Effector memory CD8-positive, alpha-beta T cell (primary cell): ENCODE measurements around the gene LUZP2.

Experiments
- ATAC-seq: fragments of 150-1000 bp; cut with Tn5 transposase; replicated peaks from 2 replicates; pipeline ENCODE4 v1.10.0; 2021; ENCODE audit warnings: mild to moderate bottlenecking, moderate library complexity
- DNase-seq, 3 experiments: peaks; one replicate each; pipeline ENCODE4 v3.0.0; 2021
- H3K27ac Mint-ChIP-seq, 2 donors: one replicate each; pipeline ENCODE4 v1.8.0; 2022; ENCODE audit warnings: mild to moderate bottlenecking in 2 of 2, mixed read lengths in 2 of 2, moderate library complexity in 2 of 2
- H3K27me3 Mint-ChIP-seq, 2 donors: one replicate each; pipeline ENCODE4 v1.8.0; 2022; ENCODE audit warnings: mixed read lengths in 2 of 2
- H3K36me3 Mint-ChIP-seq: one replicate; pipeline ENCODE4 v1.8.0; 2022; ENCODE audit warnings: mild to moderate bottlenecking, moderate library complexity, mixed read lengths; ENCODE audit not compliant: insufficient read depth
- H3K4me1 Mint-ChIP-seq, 2 donors: one replicate each; pipeline ENCODE4 v1.8.0; 2022; ENCODE audit warnings: low read depth in 2 of 2, mixed read lengths in 2 of 2
- H3K4me3 Mint-ChIP-seq, 2 donors: one replicate each; pipeline ENCODE4 v1.8.0; 2022; ENCODE audit warnings: mild to moderate bottlenecking in 2 of 2, mixed read lengths in 2 of 2, moderate library complexity in 2 of 2
- H3K9me3 Mint-ChIP-seq, 2 donors: one replicate each; pipeline ENCODE4 v1.8.0; 2022; ENCODE audit warnings: mixed read lengths in 2 of 2

LUZP2 gene

GRCh38 chr11:25037431-25037830, 540.6 kb downstream of the LUZP2 start:
- Mint-ChIP-seq H3K9me3 (peaks cover 11 to 22% of the 10 kb centered on the region in 2 donors), H3K27ac (no peak overlapping the region), H3K4me1 (no peaks in the 10 kb centered on the region), H3K36me3 (no peaks in the 10 kb centered on the region), H3K27me3 (no peaks in the 10 kb centered on the region), H3K4me3 (no peak overlapping the region)
- no peak for DNase-seq
- ATAC-seq: no peak

- Mint-ChIP-seq H3K4me1 (no peaks in the 10 kb centered on the region), H3K27ac (no peak overlapping the region), H3K9me3 (peaks cover 12 to 22% of the 10 kb centered on the region in 2 donors), H3K27me3 (no peaks in the 10 kb centered on the region), H3K36me3 (no peaks in the 10 kb centered on the region), H3K4me3 (no peak overlapping the region)
- ATAC-seq (no peak), DNase-seq (no peak)
These were observed 541.3 kb downstream of the LUZP2 start for GRCh38 chr11:25038131-25038530.

GRCh38 chr11:25039165-25039564, 542.3 kb downstream of the LUZP2 start:
- H3K27me3 Mint-ChIP-seq: no peaks in the 10 kb centered on the region
- peaks cover 11 to 17% of the 10 kb centered on the region in 2 donors for H3K9me3 Mint-ChIP-seq
- no peaks in the 10 kb centered on the region for H3K36me3 Mint-ChIP-seq
- DNase-seq (no peak), ATAC-seq (no peak)
- no peak overlapping the region for H3K4me3 Mint-ChIP-seq
- H3K27ac Mint-ChIP-seq: no peak overlapping the region
- H3K4me1 Mint-ChIP-seq: no peaks in the 10 kb centered on the region

- no peaks in the 10 kb centered on the region for H3K27me3 Mint-ChIP-seq
- no peaks in the 10 kb centered on the region for H3K36me3 Mint-ChIP-seq
- DNase-seq: no peak
- H3K4me3 Mint-ChIP-seq: no peak overlapping the region
- peaks cover 4 to 5% of the 10 kb centered on the region in 2 donors for H3K9me3 Mint-ChIP-seq
- no peaks in the 10 kb centered on the region for H3K4me1 Mint-ChIP-seq
- no peak for ATAC-seq
- no peak overlapping the region for H3K27ac Mint-ChIP-seq
These were observed 551.8 kb downstream of the LUZP2 start for GRCh38 chr11:25048632-25049031.

DNA sequence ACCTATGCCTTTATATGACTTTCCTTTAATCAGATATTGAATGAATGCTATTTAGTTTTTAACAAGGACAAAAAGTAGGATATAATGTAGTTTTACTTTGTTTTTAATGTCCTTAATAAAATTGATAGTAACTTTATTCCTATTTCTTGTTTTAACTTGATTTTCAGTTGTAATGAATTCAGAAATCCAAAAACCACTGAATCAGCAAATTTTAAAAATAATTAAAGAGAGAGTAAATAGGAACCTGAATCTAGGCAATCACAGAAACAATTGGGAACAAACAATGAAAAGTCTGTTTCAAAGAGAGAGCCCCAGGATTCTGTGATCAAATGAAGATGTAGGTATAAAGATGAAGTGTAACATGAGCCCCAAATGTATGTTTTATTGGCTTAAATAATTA, 556.0 kb downstream of the LUZP2 start:
- peaks cover 0 to 3% of the 10 kb centered on the region in 2 donors for H3K9me3 Mint-ChIP-seq
- no peak for ATAC-seq
- DNase-seq: no peak
- H3K27ac Mint-ChIP-seq: no peak overlapping the region
- H3K4me1 Mint-ChIP-seq: no peaks in the 10 kb centered on the region
- H3K36me3 Mint-ChIP-seq: no peaks in the 10 kb centered on the region
- H3K4me3 Mint-ChIP-seq: no peak overlapping the region
- no peaks in the 10 kb centered on the region for H3K27me3 Mint-ChIP-seq

DNA sequence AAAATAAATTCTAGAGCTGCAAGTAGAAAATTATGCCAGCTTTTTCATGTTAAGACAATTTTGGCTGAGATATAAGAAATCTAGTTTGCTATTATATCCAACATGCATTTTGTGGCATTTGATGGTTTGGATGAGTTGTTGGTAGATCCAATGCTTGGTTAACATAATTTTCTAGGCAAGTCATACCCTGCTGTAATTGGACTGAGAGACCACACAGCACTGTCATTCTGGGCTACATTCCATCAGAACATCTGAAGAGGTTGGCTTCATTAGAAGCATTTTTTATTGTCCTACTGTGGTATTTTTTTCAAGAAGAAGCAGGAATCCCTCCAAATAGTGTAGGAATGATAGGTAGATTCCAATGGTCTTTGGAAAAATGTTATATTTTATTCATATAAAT, 561.0 kb downstream of the LUZP2 start:
- H3K27ac Mint-ChIP-seq: no peak overlapping the region
- ATAC-seq (no peak), DNase-seq (no peak)
- H3K4me3 Mint-ChIP-seq: no peak overlapping the region
- no peaks in the 10 kb centered on the region for H3K36me3 Mint-ChIP-seq
- no peaks in the 10 kb centered on the region for H3K4me1 Mint-ChIP-seq
- H3K27me3 Mint-ChIP-seq: no peaks in the 10 kb centered on the region
- H3K9me3 Mint-ChIP-seq: peaks cover 3 to 7% of the 10 kb centered on the region in 2 donors

- ATAC-seq (no peak), DNase-seq (no peak)
- H3K27me3 Mint-ChIP-seq: no peaks in the 10 kb centered on the region
- H3K4me3 Mint-ChIP-seq: no peak overlapping the region
- no peaks in the 10 kb centered on the region for H3K36me3 Mint-ChIP-seq
- H3K9me3 Mint-ChIP-seq: peaks cover 8 to 15% of the 10 kb centered on the region in 2 donors
- no peak overlapping the region for H3K27ac Mint-ChIP-seq
- no peaks in the 10 kb centered on the region for H3K4me1 Mint-ChIP-seq
These were observed 568.9 kb downstream of the LUZP2 start for GRCh38 chr11:25065746-25066145.

GRCh38 chr11:25066706-25067105, 569.9 kb downstream of the LUZP2 start:
- no peaks in the 10 kb centered on the region for H3K36me3 Mint-ChIP-seq
- no peak for ATAC-seq

DNA sequence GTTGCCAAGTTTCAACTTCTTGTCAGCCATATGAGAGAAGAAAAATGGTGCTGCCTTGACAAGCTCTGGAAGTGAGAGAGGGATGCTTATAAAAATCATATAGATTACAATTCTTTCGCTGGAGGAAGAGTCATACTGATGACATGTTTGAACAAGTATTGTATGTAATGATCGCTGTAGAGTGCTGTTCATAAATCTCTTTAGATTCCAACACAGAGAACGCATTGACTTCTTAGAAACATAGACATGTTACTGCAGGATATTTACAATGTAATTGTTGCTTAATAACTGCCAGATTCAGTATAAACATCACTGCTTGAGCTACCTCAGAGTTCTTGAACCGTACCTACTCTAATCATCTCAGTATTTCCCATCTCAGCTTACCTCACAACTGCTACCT, 571.6 kb downstream of the LUZP2 start:
- no peak for ATAC-seq
- no peak overlapping the region for H3K4me3 Mint-ChIP-seq
- H3K27me3 Mint-ChIP-seq: no peaks in the 10 kb centered on the region
- H3K9me3 Mint-ChIP-seq: peaks cover 5 to 10% of the 10 kb centered on the region in 2 donors
- no peak for DNase-seq
- no peak overlapping the region for H3K27ac Mint-ChIP-seq
- no peaks in the 10 kb centered on the region for H3K4me1 Mint-ChIP-seq
- no peaks in the 10 kb centered on the region for H3K36me3 Mint-ChIP-seq

More at GRCh38 chr11:25066706-25067105, 569.9 kb downstream of the LUZP2 start:
- H3K27ac Mint-ChIP-seq: no peak overlapping the region
- DNase-seq: no peak
- H3K4me1 Mint-ChIP-seq: no peaks in the 10 kb centered on the region
- no peaks in the 10 kb centered on the region for H3K27me3 Mint-ChIP-seq
- H3K9me3 Mint-ChIP-seq: peaks cover 8 to 13% of the 10 kb centered on the region in 2 donors
- H3K4me3 Mint-ChIP-seq: no peak overlapping the region

DNA sequence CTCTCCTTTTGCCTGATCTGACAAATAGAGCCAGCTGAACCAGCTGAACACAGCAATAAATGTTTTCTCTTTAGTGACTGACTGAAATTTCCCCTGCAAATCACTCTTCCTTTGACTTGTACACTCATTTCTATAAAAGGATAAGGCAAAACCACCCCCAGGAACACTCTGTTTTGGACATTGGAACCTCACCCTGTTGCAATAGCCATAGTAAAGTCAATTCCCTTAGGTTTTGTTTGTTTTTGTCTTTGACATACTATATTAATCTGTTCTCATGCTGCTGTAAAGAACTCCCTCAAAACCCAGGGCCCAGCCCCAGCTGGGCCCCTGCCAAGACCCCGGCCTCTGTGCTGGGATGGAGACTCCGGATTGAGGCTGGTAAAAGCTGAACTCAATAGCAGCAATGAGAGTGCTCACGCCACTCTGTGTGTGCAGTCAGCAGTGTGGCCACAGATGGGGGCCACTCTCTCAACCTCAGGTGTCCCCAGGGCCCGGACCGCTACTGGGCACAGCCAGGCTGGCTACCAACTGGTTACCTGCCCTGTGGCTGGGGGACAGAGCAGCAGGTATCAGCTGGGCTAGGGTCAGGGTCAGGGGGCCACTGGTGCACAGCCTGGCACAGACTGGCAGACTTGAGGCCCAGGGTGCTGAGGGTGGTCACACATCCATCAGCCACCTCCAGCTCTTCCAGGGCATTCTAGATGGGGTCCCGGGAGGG, 597.4 kb downstream of the LUZP2 start:
- Mint-ChIP-seq H3K36me3 (no peaks in the 10 kb centered on the region), H3K4me3 (no peak overlapping the region), H3K9me3 (peaks cover 0 to 7% of the 10 kb centered on the region in 2 donors), H3K27me3 (no peaks in the 10 kb centered on the region), H3K27ac (no peak overlapping the region), H3K4me1 (no peaks in the 10 kb centered on the region)
- ATAC-seq (no peak), DNase-seq (no peak)

GRCh38 chr11:25119416-25119815, 622.6 kb downstream of the LUZP2 start:
- no peak for DNase-seq
- no peak for ATAC-seq
- Mint-ChIP-seq H3K27ac (no peak overlapping the region), H3K4me3 (no peak overlapping the region), H3K27me3 (no peaks in the 10 kb centered on the region), H3K9me3 (peaks cover 8 to 12% of the 10 kb centered on the region in 2 donors), H3K36me3 (no peaks in the 10 kb centered on the region), H3K4me1 (no peaks in the 10 kb centered on the region)
